Sigmoid colon (tissue), 7 donors: ENCODE data around the gene EML3. TPM values are rescaled to one million over a fixed set of nuclear protein-coding genes. Genes with fewer than 3 reads are reported as not detected.
A peak's percentile ranks its signal among the peaks of the same experiment; 100 is the strongest.

Experiments used
- DNase-seq: peaks from one replicate; pipeline ENCODE4 v3.0.0-alpha.2; 2019
- H3K27ac ChIP-seq, 4 donors: fragments of 200-600 bp; sonication (generic); one replicate each; pipeline ENCODE4 v1.5.1; 2016 to 2019; ENCODE audit warnings: mild to moderate bottlenecking in 1 of 4
- H3K27me3 ChIP-seq, 3 donors: fragments of 200-600 bp; sonication (generic); one replicate each; pipeline ENCODE4 v1.5.1; 2019; ENCODE audit warnings: mild to moderate bottlenecking in 1 of 3
- H3K36me3 ChIP-seq, 4 donors: fragments of 200-600 bp; sonication (generic); one replicate each; pipeline ENCODE4 v1.5.1; 2016 to 2019
- H3K4me1 ChIP-seq, 4 donors: fragments of 200-600 bp; sonication (generic); one replicate each; pipeline ENCODE4 v1.5.1; 2017 to 2019
- H3K4me3 ChIP-seq, 4 donors: fragments of 200-600 bp; sonication (generic); one replicate each; pipeline ENCODE4 v1.5.1; 2017 to 2019; ENCODE audit warnings: mild to moderate bottlenecking in 2 of 4, moderate library complexity in 1 of 4
- H3K9me3 ChIP-seq, 4 donors: fragments of 200-600 bp in 3 of 4; sonication (generic) in 3 of 4; one replicate each; pipeline versions ENCODE4 v1.5.1 to v1.6.1; 2013 to 2019
- EP300 ChIP-seq, 4 donors: sonication (generic); formaldehyde crosslinking; IDR thresholded peaks; one replicate each; pipeline ENCODE4 v1.6.1; 2017; ENCODE audit warnings: antibody characterized with exemption in 4 of 4
- POLR2A ChIP-seq, 2 donors: fragments of 450-650 bp; IDR thresholded peaks; one replicate each; pipeline ENCODE4 v1.6.1; 2016; ENCODE audit warnings: antibody characterized with exemption in 2 of 2, mild to moderate bottlenecking in 2 of 2, moderate library complexity in 2 of 2
- POLR2AphosphoS5 ChIP-seq, 4 donors: sonication (generic); formaldehyde crosslinking; IDR thresholded peaks; one replicate each; pipeline ENCODE4 v1.6.1; 2017; ENCODE audit warnings: antibody characterized with exemption in 4 of 4
- WGBS, 2 donors: extraction: QIAGEN DNeasy Blood & Tissue Kit; methylation state at CpG; one replicate each; pipeline ENCODE4 v1.1.7; 2013; 5-methylcytosine and 5-hydroxymethylcytosine counted together
- intact Hi-C: fragments of 100-400 bp; cut with DNase I; formaldehyde crosslinking; loops from one replicate; pipeline ENCODE4 v1.15.1; 2023
- polyA plus RNA-seq, 3 donors: library from polyadenylated mRNA; stranded (reverse); fragments of 200-250 nt; gene quantifications; one replicate each; pipeline ENCODE4 v1.2.3, GENCODE V29; 2013
- total RNA-seq, 4 donors: library from RNA; depleted of rRNA; stranded (reverse); fragments of >200 nt; gene quantifications; one replicate each; pipeline ENCODE4 v1.1.0, GENCODE V29; 2016
- TF ChIP-seq, protein P1 (sequence below), 4 experiments: fragments of 450-650 bp in 3 of 4; fragments of 200-600 bp in 1 of 4; IDR thresholded peaks; one replicate each; pipeline ENCODE4 v1.5.1; 2016 to 2019; ENCODE audit warnings: antibody characterized with exemption in 4 of 4, mild to moderate bottlenecking in 3 of 4, moderate library complexity in 2 of 4
- donor health status: healthy with polysubstance abuse.
- donor health status: Bipolar disorder and iron deficiency.
- donor health status: healthy.

Gene EML3
- total and polyA plus RNA-seq, 7 donors: 10.6 to 50.7 (median 26.3) TPM

DNA sequence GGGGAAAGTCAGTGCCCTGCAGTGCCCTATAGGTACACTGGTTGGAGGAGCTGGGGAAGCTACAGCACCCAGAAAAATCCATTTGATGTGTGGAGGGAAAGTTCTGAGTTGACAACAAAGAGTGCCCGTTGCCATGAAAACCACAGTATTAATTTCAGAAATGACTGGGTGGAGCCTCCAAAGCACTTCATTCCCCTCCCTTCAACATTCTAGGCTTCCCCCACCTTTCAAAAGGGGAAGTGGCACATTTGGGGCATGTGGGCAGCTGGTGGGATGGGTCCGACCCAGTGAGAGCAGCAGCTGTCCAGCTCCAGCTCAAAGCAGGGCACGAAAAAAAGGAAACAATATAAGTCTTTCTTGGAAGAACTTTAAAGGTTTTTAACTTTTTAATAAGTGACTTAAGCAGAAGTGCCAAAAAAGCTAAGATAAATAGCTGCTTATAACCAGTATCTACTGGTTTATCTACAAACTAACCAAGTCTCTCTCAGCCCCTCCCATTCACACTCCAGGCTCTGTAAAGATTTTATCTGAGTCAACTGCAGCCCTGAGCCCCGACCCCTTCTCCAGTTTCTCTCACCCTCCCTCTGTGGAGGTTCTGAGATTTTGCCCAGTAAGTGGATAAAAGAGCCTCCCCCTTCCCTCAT lies 57.0 kb downstream of the EML3 start:
- Histone ChIP-seq H3K4me1 (peaks cover 0 to 88% (median 82%) of the 10 kb centered on the region in 4 donors), H3K4me3 (peak overlapping the region in 1 of 4 donors; percentile 13), H3K27me3 (no peaks in the 10 kb centered on the region), H3K27ac (peak overlapping the region; percentile 92 to 100 (median 96)), H3K9me3 (no peaks in the 10 kb centered on the region), H3K36me3 (peaks cover 8 to 28% (median 16%) of the 10 kb centered on the region in 4 donors)
- peak; percentile 76 for DNase-seq
- intact Hi-C loops: no loop called here
- 7 to 8% methylated on average over 4 of the region's 4 CpGs for whole genome bisulfite sequencing, 2 donors
- TF ChIP-seq, protein P1, sequence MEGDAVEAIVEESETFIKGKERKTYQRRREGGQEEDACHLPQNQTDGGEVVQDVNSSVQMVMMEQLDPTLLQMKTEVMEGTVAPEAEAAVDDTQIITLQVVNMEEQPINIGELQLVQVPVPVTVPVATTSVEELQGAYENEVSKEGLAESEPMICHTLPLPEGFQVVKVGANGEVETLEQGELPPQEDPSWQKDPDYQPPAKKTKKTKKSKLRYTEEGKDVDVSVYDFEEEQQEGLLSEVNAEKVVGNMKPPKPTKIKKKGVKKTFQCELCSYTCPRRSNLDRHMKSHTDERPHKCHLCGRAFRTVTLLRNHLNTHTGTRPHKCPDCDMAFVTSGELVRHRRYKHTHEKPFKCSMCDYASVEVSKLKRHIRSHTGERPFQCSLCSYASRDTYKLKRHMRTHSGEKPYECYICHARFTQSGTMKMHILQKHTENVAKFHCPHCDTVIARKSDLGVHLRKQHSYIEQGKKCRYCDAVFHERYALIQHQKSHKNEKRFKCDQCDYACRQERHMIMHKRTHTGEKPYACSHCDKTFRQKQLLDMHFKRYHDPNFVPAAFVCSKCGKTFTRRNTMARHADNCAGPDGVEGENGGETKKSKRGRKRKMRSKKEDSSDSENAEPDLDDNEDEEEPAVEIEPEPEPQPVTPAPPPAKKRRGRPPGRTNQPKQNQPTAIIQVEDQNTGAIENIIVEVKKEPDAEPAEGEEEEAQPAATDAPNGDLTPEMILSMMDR (IDR thresholded peaks at IDR 0.05): no peak
- TF ChIP-seq POLR2AphosphoS5 (IDR thresholded peaks at IDR 0.05): peak in 1 of 4 donors; percentile 8

DNA sequence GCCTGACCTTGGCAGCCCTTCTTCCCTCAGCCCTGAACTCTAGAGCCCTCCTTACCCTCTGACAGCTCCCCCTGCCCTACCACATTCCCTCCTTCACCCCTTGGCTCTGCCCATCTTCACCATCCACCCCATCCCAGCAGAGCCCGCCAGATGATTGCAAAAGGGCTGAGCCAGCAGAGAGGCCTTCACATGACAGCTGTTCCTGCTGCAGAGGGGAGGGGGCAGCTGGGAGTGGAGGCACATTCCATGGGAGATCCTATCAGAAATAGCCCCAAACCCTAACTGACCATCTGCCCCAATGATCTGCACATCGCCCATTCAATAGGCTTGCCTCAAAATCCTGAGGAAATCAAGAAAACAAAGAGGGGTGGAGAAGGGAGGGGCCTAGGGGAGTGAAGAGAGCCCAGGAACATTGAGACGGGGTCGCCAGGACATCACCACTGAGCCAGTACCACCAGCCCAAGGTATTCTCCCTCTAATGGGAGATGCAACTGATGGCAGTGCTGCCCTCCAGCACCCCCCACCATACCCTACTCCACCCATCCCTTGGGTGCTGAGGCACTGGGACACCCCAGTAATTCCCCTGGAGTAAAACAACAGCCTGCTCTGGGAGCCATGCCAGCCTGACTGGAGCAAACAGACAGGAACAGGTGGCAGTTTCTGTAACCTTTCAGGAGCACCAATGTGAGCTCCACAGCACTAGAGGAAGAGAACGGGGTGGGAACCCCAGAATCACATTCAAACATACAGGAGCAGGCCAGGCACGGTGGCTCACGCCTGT lies 58.0 kb downstream of the EML3 start:
- DNase-seq: peak; percentile 72
- WGBS, 2 donors: 35 to 62% methylated on average over 7 of the region's 7 CpGs

DNA sequence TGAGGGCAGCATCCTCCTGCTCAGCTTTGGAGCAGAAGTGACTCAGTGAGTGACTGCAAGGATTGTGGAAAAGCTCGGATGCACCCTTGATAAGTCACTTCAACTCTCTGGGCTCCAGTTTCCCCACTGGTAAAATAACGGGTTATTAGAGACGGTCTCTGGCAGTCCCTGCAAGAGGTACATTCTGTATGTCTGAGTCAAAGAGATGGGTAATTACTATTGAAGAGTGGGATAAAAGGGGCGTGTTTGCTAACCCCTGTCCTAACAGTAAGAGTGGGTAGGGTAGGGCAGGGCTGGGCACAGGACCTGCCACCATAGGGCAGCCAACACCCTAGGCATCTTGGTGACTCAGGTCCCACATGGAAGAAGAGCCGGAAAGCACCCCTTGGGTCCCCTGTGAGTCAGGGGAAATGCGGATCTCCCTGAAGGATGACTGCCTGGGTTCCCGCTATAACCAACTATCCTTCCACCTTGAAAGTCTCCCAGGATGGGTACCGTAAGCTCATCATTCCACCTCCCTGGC lies 58.7 kb downstream of the EML3 start:
- Histone ChIP-seq H3K9me3 (no peaks in the 10 kb centered on the region), H3K27me3 (no peaks in the 10 kb centered on the region), H3K4me1 (peaks cover 0 to 80% (median 78%) of the 10 kb centered on the region in 4 donors), H3K4me3 (peak overlapping the region in 3 of 4 donors; percentile 17 to 29 (median 25)), H3K36me3 (peaks cover 1 to 15% (median 6%) of the 10 kb centered on the region in 4 donors), H3K27ac (peak overlapping the region; percentile 92 to 100 (median 96))
- DNase-seq: no peak
- no peak for TF ChIP-seq EP300 (IDR thresholded peaks at IDR 0.05)
- TF ChIP-seq, protein P1 (IDR thresholded peaks at IDR 0.05): no peak
- intact Hi-C loops: loop anchor here (5.0 kb wide), 1 partner anchor 48 kb away; the partner anchor contains the start of gene MTA2
- WGBS, 2 donors: 54 to 73% methylated on average over 8 of the region's 8 CpGs

More for the DNA sequence above, 58.0 kb downstream of the EML3 start:
- H3K36me3 ChIP-seq: peaks cover 8 to 22% (median 12%) of the 10 kb centered on the region in 4 donors
- intact Hi-C loops: loop anchor here (5.0 kb wide), 1 partner anchor 48 kb away; the partner anchor contains the start of gene MTA2
- peak overlapping the region; percentile 92 to 100 (median 96) for H3K27ac ChIP-seq
- no peaks in the 10 kb centered on the region for H3K9me3 ChIP-seq
- no peaks in the 10 kb centered on the region for H3K27me3 ChIP-seq
- H3K4me3 ChIP-seq: no peak overlapping the region
- TF ChIP-seq, protein P1 (IDR thresholded peaks at IDR 0.05): no peak
- TF ChIP-seq POLR2AphosphoS5 (IDR thresholded peaks at IDR 0.05) (no peak), EP300 (IDR thresholded peaks at IDR 0.05) (no peak), POLR2A (IDR thresholded peaks at IDR 0.05) (no peak)
- H3K4me1 ChIP-seq: peaks cover 0 to 79% (median 73%) of the 10 kb centered on the region in 4 donors

DNA sequence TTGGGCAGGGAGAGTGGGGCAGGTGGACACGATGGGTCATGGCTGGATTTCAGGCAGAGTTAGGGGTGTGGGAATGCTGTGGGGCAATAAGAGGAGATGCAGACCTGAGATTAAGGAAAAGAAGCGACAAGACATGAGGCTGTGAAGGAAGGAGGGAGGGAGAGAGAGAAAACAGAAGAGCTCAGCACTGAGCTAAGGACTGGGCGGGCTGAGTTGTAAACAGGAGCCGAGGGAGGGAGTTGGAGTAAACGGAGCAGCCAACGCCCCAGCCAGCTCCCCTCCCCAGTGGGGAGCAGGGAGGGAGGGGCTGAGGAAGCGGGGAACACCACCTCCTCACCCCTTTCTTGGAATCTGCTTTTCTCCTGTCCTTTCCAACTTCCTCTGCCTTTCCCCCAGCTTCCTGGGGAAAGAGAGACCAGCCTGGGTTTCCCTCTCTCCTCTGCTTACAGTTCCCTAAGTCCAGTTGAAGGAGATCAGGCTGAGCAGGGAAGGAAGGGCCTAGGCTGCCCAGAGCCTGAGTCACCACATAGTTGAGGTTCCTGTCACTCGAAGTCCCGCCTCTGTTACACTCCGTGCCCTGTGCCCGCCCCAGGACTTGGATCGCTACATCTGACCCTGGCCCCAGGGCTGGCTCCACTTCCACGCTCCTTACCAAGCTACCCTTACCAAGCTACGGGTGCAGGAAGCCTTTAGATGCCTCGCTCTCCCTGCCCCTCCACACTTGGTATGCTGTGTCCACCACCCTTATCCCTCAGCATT lies 59.3 kb downstream of the EML3 start:
- 5 to 18% methylated on average over 15 of the region's 15 CpGs for WGBS, 2 donors
- peak overlapping the region in 3 of 4 donors; percentile 17 to 29 (median 25) for H3K4me3 ChIP-seq

More for the DNA sequence above, 59.3 kb downstream of the EML3 start:
- Histone ChIP-seq H3K36me3 (peaks cover 0 to 9% (median under 1%) of the 10 kb centered on the region in 4 donors), H3K9me3 (no peaks in the 10 kb centered on the region), H3K27ac (peak overlapping the region; percentile 92 to 100 (median 96)), H3K4me1 (peaks cover 0 to 86% (median 84%) of the 10 kb centered on the region in 4 donors), H3K27me3 (no peaks in the 10 kb centered on the region)
- TF ChIP-seq, protein P1 (IDR thresholded peaks at IDR 0.05): no peak
- TF ChIP-seq POLR2A (IDR thresholded peaks at IDR 0.05) (peak; percentile 13 to 63), EP300 (IDR thresholded peaks at IDR 0.05) (peak in 1 of 4 donors; percentile 43), POLR2AphosphoS5 (IDR thresholded peaks at IDR 0.05) (peak in 3 of 4 donors; percentile 82 to 85 (median 83))
- peak; percentile 95 for DNase-seq
- intact Hi-C loops: loop anchor here (5.0 kb wide), 1 partner anchor 49 kb away; the partner anchor contains the start of gene MTA2
